ENCODE measurements around the gene AUNIP. TPM values are rescaled to one million over a fixed set of nuclear protein-coding genes. Genes with fewer than 3 reads are reported as not detected.
A peak's percentile ranks its signal among the peaks of the same experiment; 100 is the strongest.

Gene AUNIP
- total RNA-seq, 1 donor from 2014 or later = not detected

- Histone ChIP-seq H3K4me3 (no peak overlapping the region), H3K4me1 (peaks cover 0 to 9% of the 10 kb centered on the region in 2 donors), H3K27me3 (no peaks in the 10 kb centered on the region), H3K27ac (no peak overlapping the region), H3K9me3 (no peaks in the 10 kb centered on the region), H3K36me3 (no peaks in the 10 kb centered on the region)
- TF ChIP-seq, protein P1, sequence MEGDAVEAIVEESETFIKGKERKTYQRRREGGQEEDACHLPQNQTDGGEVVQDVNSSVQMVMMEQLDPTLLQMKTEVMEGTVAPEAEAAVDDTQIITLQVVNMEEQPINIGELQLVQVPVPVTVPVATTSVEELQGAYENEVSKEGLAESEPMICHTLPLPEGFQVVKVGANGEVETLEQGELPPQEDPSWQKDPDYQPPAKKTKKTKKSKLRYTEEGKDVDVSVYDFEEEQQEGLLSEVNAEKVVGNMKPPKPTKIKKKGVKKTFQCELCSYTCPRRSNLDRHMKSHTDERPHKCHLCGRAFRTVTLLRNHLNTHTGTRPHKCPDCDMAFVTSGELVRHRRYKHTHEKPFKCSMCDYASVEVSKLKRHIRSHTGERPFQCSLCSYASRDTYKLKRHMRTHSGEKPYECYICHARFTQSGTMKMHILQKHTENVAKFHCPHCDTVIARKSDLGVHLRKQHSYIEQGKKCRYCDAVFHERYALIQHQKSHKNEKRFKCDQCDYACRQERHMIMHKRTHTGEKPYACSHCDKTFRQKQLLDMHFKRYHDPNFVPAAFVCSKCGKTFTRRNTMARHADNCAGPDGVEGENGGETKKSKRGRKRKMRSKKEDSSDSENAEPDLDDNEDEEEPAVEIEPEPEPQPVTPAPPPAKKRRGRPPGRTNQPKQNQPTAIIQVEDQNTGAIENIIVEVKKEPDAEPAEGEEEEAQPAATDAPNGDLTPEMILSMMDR (IDR thresholded peaks at IDR 0.05) = no peak
- no peak for DNase-seq (ENCODE audit: low spot score in 2 of 2)
- intact Hi-C loops (cut with DNase I) = no loop called here
Measured at GRCh38 chr1:25790472-25790871, 68.8 kb downstream of the AUNIP start.

- Histone ChIP-seq H3K4me1 (peaks cover 0 to 9% of the 10 kb centered on the region in 2 donors), H3K36me3 (peaks cover 0 to 7% of the 10 kb centered on the region in 2 donors), H3K4me3 (no peak overlapping the region), H3K27ac (no peak overlapping the region), H3K9me3 (no peaks in the 10 kb centered on the region), H3K27me3 (no peaks in the 10 kb centered on the region)
- TF ChIP-seq, protein P1 (IDR thresholded peaks at IDR 0.05) = no peak
- no peak for DNase-seq (ENCODE audit: low spot score in 2 of 2)
- intact Hi-C loops (cut with DNase I) = no loop called here
Measured at GRCh38 chr1:25787760-25788166, 71.5 kb downstream of the AUNIP start.

- Histone ChIP-seq H3K4me1 (peaks cover 0 to 9% of the 10 kb centered on the region in 2 donors), H3K27ac (peak overlapping the region in 1 of 2 donors; percentile 10), H3K36me3 (peaks cover 0 to 7% of the 10 kb centered on the region in 2 donors), H3K27me3 (no peaks in the 10 kb centered on the region), H3K9me3 (no peaks in the 10 kb centered on the region), H3K4me3 (no peak overlapping the region)
- no peak for DNase-seq (ENCODE audit: low spot score in 2 of 2)
- intact Hi-C loops (cut with DNase I) = no loop called here
- TF ChIP-seq, protein P1 (IDR thresholded peaks at IDR 0.05) = no peak
Measured at GRCh38 chr1:25786887-25787759, 72.1 kb downstream of the AUNIP start.

- peaks cover 0 to 9% of the 10 kb centered on the region in 2 donors for H3K4me1 ChIP-seq
- H3K9me3 ChIP-seq = no peaks in the 10 kb centered on the region
- no peaks in the 10 kb centered on the region for H3K27me3 ChIP-seq
- intact Hi-C loops (cut with DNase I) = no loop called here
- H3K4me3 ChIP-seq = no peak overlapping the region
- no peak for DNase-seq (ENCODE audit: low spot score in 2 of 2)
- peaks cover 0 to 7% of the 10 kb centered on the region in 2 donors for H3K36me3 ChIP-seq
- TF ChIP-seq, protein P1 (IDR thresholded peaks at IDR 0.05) = no peak
- H3K27ac ChIP-seq = no peak overlapping the region
Measured at GRCh38 chr1:25785333-25786067, 73.8 kb downstream of the AUNIP start.

GRCh38 chr1:25784575-25785051, 74.6 kb downstream of the AUNIP start:
- Histone ChIP-seq H3K4me3 (no peak overlapping the region), H3K36me3 (peaks cover 0 to 7% of the 10 kb centered on the region in 2 donors), H3K27ac (no peak overlapping the region), H3K27me3 (no peaks in the 10 kb centered on the region), H3K4me1 (peaks cover 0 to 9% of the 10 kb centered on the region in 2 donors), H3K9me3 (no peaks in the 10 kb centered on the region)
- intact Hi-C loops (cut with DNase I) = no loop called here
- no peak for DNase-seq (ENCODE audit: low spot score in 2 of 2)
- TF ChIP-seq, protein P1 (IDR thresholded peaks at IDR 0.05) = no peak

Other genes starting within 250 kb of the AUNIP start
- gene MAN1C1, start 242.7 kb downstream of the AUNIP start, total RNA-seq = 14.3 TPM
- gene SELENON, start 59.3 kb downstream of the AUNIP start, total RNA-seq = 208 TPM
- 20.9 TPM for gene MTFR1L, start 39.5 kb downstream of the AUNIP start, total RNA-seq
- 6.9 TPM for gene PAQR7, start 16.3 kb upstream of the AUNIP start, total RNA-seq
- gene STMN1, start 47.0 kb upstream of the AUNIP start, total RNA-seq = 16.8 TPM
- 1.3 TPM for gene PAFAH2, start 138.6 kb upstream of the AUNIP start, total RNA-seq
- 0.85 TPM for gene EXTL1, start 162.3 kb upstream of the AUNIP start, total RNA-seq
- gene SLC30A2, start 186.7 kb upstream of the AUNIP start, total RNA-seq = not detected
- not detected for gene TRIM63, start 208.2 kb upstream of the AUNIP start, total RNA-seq